ENCODE data around the gene VAV2.

DNA sequence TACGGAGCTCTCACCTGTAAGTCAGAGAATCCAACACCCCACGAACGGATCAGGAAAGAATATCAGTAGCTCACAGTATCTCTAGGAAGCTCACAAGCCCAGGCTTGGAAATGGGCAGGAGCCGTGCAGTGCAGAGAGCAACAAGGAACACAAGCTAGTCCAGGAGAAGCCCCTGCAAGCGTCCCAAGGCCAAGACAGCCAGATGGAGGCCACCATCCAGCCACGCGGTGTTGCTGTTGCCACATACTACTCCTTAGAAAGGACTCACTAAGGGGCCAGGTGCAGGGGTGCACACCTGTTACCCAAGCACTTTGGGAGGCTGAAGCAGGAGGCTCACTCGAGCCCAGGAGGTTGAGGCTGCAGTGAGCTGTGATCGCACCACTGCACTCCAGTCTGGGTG, 15.4 kb upstream of the VAV2 start:
- TF ChIP-seq POLR2AphosphoS5 (IDR thresholded peaks at IDR 0.05; ENCODE audit: insufficient read depth in 1 of 2, low read depth in 1 of 2), result no peak
- TF ChIP-seq, protein P1, sequence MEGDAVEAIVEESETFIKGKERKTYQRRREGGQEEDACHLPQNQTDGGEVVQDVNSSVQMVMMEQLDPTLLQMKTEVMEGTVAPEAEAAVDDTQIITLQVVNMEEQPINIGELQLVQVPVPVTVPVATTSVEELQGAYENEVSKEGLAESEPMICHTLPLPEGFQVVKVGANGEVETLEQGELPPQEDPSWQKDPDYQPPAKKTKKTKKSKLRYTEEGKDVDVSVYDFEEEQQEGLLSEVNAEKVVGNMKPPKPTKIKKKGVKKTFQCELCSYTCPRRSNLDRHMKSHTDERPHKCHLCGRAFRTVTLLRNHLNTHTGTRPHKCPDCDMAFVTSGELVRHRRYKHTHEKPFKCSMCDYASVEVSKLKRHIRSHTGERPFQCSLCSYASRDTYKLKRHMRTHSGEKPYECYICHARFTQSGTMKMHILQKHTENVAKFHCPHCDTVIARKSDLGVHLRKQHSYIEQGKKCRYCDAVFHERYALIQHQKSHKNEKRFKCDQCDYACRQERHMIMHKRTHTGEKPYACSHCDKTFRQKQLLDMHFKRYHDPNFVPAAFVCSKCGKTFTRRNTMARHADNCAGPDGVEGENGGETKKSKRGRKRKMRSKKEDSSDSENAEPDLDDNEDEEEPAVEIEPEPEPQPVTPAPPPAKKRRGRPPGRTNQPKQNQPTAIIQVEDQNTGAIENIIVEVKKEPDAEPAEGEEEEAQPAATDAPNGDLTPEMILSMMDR (IDR thresholded peaks at IDR 0.05), result no peak
